HG02588 (cell line): ENCODE results near the gene GRIP1.

ENCODE experiments used
- ATAC-seq: cut with Tn5 transposase; IDR thresholded peaks from one replicate; pipeline ENCODE4 v1.9.1; 2021; ENCODE audit warnings: mild to moderate bottlenecking, moderate library complexity; ENCODE audit not compliant: unreplicated experiment

Gene GRIP1

GRCh38 chr12:66399911-66400306, 279.0 kb downstream of the GRIP1 start:
- ATAC-seq: no peak

GRCh38 chr12:66398931-66399910, 279.7 kb downstream of the GRIP1 start:
- no peak for ATAC-seq

GRCh38 chr12:66397574-66398290, 281.1 kb downstream of the GRIP1 start:
- no peak for ATAC-seq

- no peak for ATAC-seq
Measured at GRCh38 chr12:66393890-66394289, 285.0 kb downstream of the GRIP1 start.

GRCh38 chr12:66392266-66392915, 286.5 kb downstream of the GRIP1 start:
- no peak for ATAC-seq

- ATAC-seq: no peak
Measured at GRCh38 chr12:66388517-66388916, 290.4 kb downstream of the GRIP1 start.

GRCh38 chr12:66387117-66387516, 291.8 kb downstream of the GRIP1 start:
- no peak for ATAC-seq

- ATAC-seq: no peak
Measured at GRCh38 chr12:66380769-66381535, 297.9 kb downstream of the GRIP1 start.

- ATAC-seq: no peak
Measured at GRCh38 chr12:66379616-66380015, 299.3 kb downstream of the GRIP1 start.

GRCh38 chr12:66375560-66375959, 303.3 kb downstream of the GRIP1 start:
- ATAC-seq: no peak

GRCh38 chr12:66371982-66372381, 306.9 kb downstream of the GRIP1 start:
- ATAC-seq: no peak

GRCh38 chr12:66367015-66367667, 311.7 kb downstream of the GRIP1 start:
- no peak for ATAC-seq

- ATAC-seq: no peak
Measured at GRCh38 chr12:66365718-66366490, 313.0 kb downstream of the GRIP1 start.

- ATAC-seq: no peak
Measured at GRCh38 chr12:66361703-66362102, 317.2 kb downstream of the GRIP1 start.

GRCh38 chr12:66359300-66359699, 319.6 kb downstream of the GRIP1 start:
- ATAC-seq: no peak

- no peak for ATAC-seq
Measured at GRCh38 chr12:66354291-66354690, 324.6 kb downstream of the GRIP1 start.

GRCh38 chr12:66352899-66353298, 326.0 kb downstream of the GRIP1 start:
- ATAC-seq: no peak

GRCh38 chr12:66352197-66352596, 326.7 kb downstream of the GRIP1 start:
- ATAC-seq: no peak

- ATAC-seq: no peak
Measured at GRCh38 chr12:66351301-66351700, 327.6 kb downstream of the GRIP1 start.
